Hepatocyte (in vitro differentiated cells): ENCODE data around the gene SLC4A8. TPM values are rescaled to one million over a fixed set of nuclear protein-coding genes. Genes with fewer than 3 reads are reported as not detected.

Source experiments
- DNase-seq: peaks from one replicate; pipeline ENCODE4 v3.0.0-alpha.2; 2016; ENCODE audit warnings: low spot score
- H2AFZ ChIP-seq: fragments of 200-600 bp; sonication (generic); 2 replicates; pipeline ENCODE4 v1.6.0; 2016; ENCODE audit warnings: antibody characterized with exemption, mild to moderate bottlenecking
- H3K27ac ChIP-seq: fragments of 200-600 bp; sonication (generic); 2 replicates; pipeline ENCODE4 v1.5.1; 2016; ENCODE audit warnings: mild to moderate bottlenecking
- H3K27me3 ChIP-seq: fragments of 200-600 bp; sonication (generic); 2 replicates; pipeline ENCODE4 v1.6.1; 2016
- H3K36me3 ChIP-seq: fragments of 200-600 bp; sonication (generic); replicated peaks from 2 replicates; pipeline ENCODE4 v1.5.1; 2016; ENCODE audit warnings: low read depth; ENCODE audit not compliant: insufficient read depth
- H3K4me1 ChIP-seq: fragments of 200-600 bp; sonication (generic); 2 replicates; pipeline ENCODE4 v1.5.1; 2016; ENCODE audit warnings: mild to moderate bottlenecking, moderate library complexity; ENCODE audit not compliant: insufficient read depth
- H3K4me2 ChIP-seq: fragments of 200-600 bp; sonication (generic); 2 replicates; pipeline ENCODE4 v1.6.0; 2016
- H3K4me3 ChIP-seq: fragments of 200-600 bp; sonication (generic); 2 replicates; pipeline ENCODE4 v1.5.1; 2016; ENCODE audit warnings: mild to moderate bottlenecking
- H3K79me2 ChIP-seq: fragments of 200-600 bp; sonication (generic); 2 replicates; pipeline ENCODE4 v1.6.0; 2017; ENCODE audit warnings: mild to moderate bottlenecking
- H3K9me2 ChIP-seq: fragments of 200-600 bp; sonication (generic); replicated peaks from 2 replicates; pipeline ENCODE4 v1.6.0; 2017; ENCODE audit warnings: mild to moderate bottlenecking; ENCODE audit not compliant: insufficient read depth
- H3K9me3 ChIP-seq: fragments of 200-600 bp; sonication (generic); 2 replicates; pipeline ENCODE4 v1.5.1; 2016; ENCODE audit warnings: low read depth, mild to moderate bottlenecking
- H4K20me1 ChIP-seq: fragments of 200-600 bp; sonication (generic); 2 replicates; pipeline ENCODE4 v1.6.0; 2016; ENCODE audit warnings: mild to moderate bottlenecking; ENCODE audit not compliant: insufficient read depth, poor library complexity, severe bottlenecking
- EZH2 ChIP-seq: fragments of 200-600 bp; sonication (generic); IDR thresholded peaks from 2 replicates; pipeline ENCODE4 v1.6.1; 2016; ENCODE audit warnings: antibody characterized with exemption, mild to moderate bottlenecking, borderline replicate concordance
- EZH2phosphoT487 ChIP-seq: fragments of 200-600 bp; sonication (generic); IDR thresholded peaks from one replicate; pipeline ENCODE4 v1.6.1; 2018; ENCODE audit warnings: antibody characterized with exemption, mild to moderate bottlenecking, low read depth, moderate library complexity; ENCODE audit not compliant: unreplicated experiment, severe bottlenecking
- WGBS: methylation state at CpG from one replicate; pipeline ENCODE4 v1.1.6; 2016; ENCODE audit warnings: low lambda C conversion rate; ENCODE audit errors: missing lambda C conversion rate; 5-methylcytosine and 5-hydroxymethylcytosine counted together
- polyA plus RNA-seq: library from polyadenylated mRNA; unstranded; fragments of >200 nt; fragmentation: Nextera tagmentation; extraction: Ambion mirVana; gene quantifications from 2 replicates; pipeline ENCODE4 v1.2.1, GENCODE V29; 2016
- total RNA-seq: library from RNA; depleted of rRNA; stranded (reverse); fragments of >200 nt; gene quantifications from 2 replicates; pipeline ENCODE4 v1.2.3, GENCODE V29; 2014
- TF ChIP-seq, protein P1 (sequence below): fragments of 200-600 bp; sonication (generic); IDR thresholded peaks from 2 replicates; pipeline ENCODE4 v1.5.1; 2016; ENCODE audit warnings: antibody characterized with exemption, mild to moderate bottlenecking; ENCODE audit not compliant: poor library complexity

Gene SLC4A8
- total and polyA plus RNA-seq, 2 experiments from 2014 or later, result 14.9 to 18.0 TPM

DNA sequence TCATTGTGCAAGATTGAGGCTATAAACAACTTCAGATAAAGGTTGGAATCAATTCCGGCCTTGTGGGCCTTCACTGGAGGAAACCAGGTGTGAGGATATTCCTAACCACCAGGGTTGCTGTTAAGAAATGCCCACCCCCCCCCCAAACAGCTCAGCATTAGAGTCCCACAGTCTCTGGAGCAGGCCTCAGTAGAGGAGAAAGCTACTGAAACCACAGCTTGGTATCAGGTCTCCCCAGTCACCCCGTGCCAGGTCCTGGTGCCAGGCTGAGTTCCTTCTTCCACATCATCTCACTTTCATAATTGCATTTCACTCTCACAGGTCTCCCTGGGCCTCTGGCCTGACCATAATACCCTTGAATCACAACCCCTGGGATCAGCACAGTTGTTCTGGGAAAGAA, 45.9 kb upstream of the SLC4A8 start:
- H2AFZ ChIP-seq, result no peak overlapping the region
- H3K27me3 ChIP-seq, result no peaks in the 10 kb centered on the region
- H3K9me2 ChIP-seq, result no peaks in the 10 kb centered on the region
- H3K79me2 ChIP-seq, result no peaks in the 10 kb centered on the region
- no peak for DNase-seq
- TF ChIP-seq EZH2phosphoT487 (no peak), EZH2 (no peak)
- TF ChIP-seq, protein P1, sequence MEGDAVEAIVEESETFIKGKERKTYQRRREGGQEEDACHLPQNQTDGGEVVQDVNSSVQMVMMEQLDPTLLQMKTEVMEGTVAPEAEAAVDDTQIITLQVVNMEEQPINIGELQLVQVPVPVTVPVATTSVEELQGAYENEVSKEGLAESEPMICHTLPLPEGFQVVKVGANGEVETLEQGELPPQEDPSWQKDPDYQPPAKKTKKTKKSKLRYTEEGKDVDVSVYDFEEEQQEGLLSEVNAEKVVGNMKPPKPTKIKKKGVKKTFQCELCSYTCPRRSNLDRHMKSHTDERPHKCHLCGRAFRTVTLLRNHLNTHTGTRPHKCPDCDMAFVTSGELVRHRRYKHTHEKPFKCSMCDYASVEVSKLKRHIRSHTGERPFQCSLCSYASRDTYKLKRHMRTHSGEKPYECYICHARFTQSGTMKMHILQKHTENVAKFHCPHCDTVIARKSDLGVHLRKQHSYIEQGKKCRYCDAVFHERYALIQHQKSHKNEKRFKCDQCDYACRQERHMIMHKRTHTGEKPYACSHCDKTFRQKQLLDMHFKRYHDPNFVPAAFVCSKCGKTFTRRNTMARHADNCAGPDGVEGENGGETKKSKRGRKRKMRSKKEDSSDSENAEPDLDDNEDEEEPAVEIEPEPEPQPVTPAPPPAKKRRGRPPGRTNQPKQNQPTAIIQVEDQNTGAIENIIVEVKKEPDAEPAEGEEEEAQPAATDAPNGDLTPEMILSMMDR, result no peak
- 86% methylated on average over 2 of the region's 2 CpGs for WGBS
- H3K9me3 ChIP-seq, result no peaks in the 10 kb centered on the region
- H3K4me2 ChIP-seq, result no peak overlapping the region
- H4K20me1 ChIP-seq, result no peaks in the 10 kb centered on the region
- H3K4me1 ChIP-seq, result no peaks in the 10 kb centered on the region
- no peaks in the 10 kb centered on the region for H3K36me3 ChIP-seq
- no peak overlapping the region for H3K27ac ChIP-seq
- no peak overlapping the region for H3K4me3 ChIP-seq

DNA sequence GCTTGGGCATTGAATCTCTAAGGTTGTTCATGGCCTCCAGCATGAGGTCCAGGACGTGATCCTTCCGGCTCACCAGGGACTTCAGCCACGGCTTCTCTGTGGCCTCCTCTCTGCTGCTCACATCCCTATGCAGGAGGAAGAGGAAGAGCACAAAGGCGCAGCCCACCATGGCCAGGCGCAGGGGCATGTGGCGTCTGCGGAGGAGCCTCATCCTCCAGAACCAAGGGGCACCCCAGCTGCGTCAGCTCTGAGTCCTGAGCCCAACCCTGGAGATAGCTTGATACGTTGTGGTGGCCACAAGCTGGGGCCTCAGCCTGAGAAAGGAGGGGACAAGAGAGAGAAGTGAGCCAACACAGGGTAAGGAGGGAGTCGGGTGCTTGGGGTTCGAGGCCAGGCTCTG, 45.1 kb upstream of the SLC4A8 start:
- Histone ChIP-seq H3K27ac (no peak overlapping the region), H3K9me2 (no peaks in the 10 kb centered on the region), H3K4me3 (no peak overlapping the region), H3K4me1 (no peaks in the 10 kb centered on the region), H3K79me2 (no peaks in the 10 kb centered on the region), H4K20me1 (no peaks in the 10 kb centered on the region), H3K36me3 (no peaks in the 10 kb centered on the region), H3K9me3 (no peaks in the 10 kb centered on the region), H3K4me2 (no peak overlapping the region), H2AFZ (no peak overlapping the region), H3K27me3 (no peaks in the 10 kb centered on the region)
- WGBS, result 96% methylated on average over 11 of the region's 11 CpGs
- DNase-seq, result no peak
- no peak for TF ChIP-seq EZH2phosphoT487
- TF ChIP-seq EZH2, result no peak
- TF ChIP-seq, protein P1, result no peak

DNA sequence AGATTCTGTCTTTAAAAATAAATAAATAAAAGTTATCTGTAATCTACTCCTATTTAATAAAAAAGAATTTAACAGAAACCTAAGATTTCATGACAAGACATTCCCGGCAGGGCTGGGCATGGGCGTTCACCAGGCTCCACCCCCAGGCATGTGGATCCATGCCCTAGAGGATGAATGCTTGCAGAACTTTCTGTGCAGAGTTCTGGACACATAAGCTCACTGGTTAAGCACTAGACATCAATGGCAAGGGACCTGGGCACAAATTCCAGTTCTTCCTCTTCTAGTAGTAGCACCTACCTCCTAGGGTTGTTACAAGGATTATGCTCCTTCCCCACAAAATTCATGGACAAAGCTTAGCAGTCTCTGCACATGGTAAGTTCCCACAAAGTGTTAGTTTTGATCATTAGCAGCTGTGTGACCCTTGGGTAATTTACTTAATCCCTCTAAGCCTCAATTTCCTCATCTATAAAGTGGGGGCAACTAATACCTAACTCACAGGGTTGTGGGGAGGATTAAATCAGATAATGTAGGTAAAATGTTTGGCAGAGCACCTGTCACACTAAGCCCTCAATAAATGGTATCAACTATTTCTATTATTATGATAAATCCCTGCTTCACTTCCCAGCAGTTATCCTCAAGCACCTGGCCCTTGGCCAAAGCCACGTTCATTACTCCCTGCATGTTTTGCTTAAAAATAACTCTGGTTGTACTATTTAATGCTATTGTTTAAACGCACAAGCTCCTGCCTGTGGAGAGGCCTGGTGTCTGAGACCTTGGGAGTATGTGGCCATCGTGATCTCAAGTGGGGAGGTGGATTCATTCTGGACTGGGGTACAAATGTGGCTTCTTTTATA, 43.2 kb upstream of the SLC4A8 start:
- WGBS, result 52% methylated on average over 5 of the region's 5 CpGs
- no peak for TF ChIP-seq EZH2phosphoT487
- no peak for TF ChIP-seq EZH2
- TF ChIP-seq, protein P1, result no peak

More for the DNA sequence above, 43.2 kb upstream of the SLC4A8 start:
- DNase-seq, result no peak
- H3K27me3 ChIP-seq, result no peaks in the 10 kb centered on the region
- no peaks in the 10 kb centered on the region for H3K36me3 ChIP-seq
- H3K9me3 ChIP-seq, result no peaks in the 10 kb centered on the region
- H4K20me1 ChIP-seq, result no peaks in the 10 kb centered on the region
- no peaks in the 10 kb centered on the region for H3K9me2 ChIP-seq
- no peak overlapping the region for H2AFZ ChIP-seq
- H3K79me2 ChIP-seq, result no peaks in the 10 kb centered on the region
- no peak overlapping the region for H3K4me2 ChIP-seq
- H3K4me1 ChIP-seq, result peaks cover under 1% of the 10 kb centered on the region
- H3K27ac ChIP-seq, result no peak overlapping the region
- H3K4me3 ChIP-seq, result no peak overlapping the region
